ENCODE results near the gene TMEM39B.
A peak's percentile ranks its signal among the peaks of the same experiment; 100 is the strongest.

TMEM39B gene

DNA sequence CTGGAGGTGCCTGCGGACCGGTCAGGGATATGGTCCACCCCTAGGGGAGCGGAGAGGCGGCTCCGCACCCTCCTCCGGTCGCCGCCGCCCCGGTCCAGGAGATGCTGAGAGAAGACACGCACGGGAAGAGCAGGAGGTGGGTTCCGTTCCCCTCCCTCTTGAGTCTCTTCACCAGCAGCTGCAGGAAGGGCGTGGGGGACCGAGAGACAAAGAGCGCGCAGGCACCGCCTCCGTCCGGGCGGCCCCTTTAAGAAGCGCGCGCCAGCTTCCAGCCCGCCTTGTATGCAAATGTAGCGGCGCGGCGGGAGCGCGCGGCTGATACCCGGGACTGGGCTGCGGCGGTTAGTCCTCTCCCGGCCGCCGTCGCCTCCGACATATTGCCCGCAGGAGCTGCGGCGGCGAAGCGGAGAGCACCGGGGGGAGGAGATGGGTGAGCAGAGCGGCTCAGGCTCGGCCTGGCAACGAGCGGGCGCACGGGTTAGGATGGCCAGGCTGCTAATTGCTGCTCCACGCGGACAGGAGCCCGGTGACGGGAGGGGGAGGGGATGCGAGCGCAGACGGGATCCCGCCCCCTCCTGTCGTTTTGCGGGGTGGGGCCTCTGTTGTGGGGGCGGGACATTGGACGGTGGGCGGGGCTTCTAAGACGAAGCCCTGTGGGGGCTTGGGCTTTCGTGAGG lies at the start of gene TMEM39B:
TMEM39B (plus strand) TSS at position 318 of the 677 bp plus-strand sequence; CDS start at position 427, 109 bp downstream.
- peak; percentile 77 for TF ChIP-seq TAF1 (IDR thresholded peaks at IDR 0.05; ENCODE audit: low read depth)
- peak; percentile 51 for TF ChIP-seq EGR1 (IDR thresholded peaks at IDR 0.05)
- peak; percentile 40; the same call in 1 of the 2 replicates for TF ChIP-seq ZBTB7A (IDR thresholded peaks at IDR 0.05; ENCODE audit: low read depth)
- peak; percentile 81 for TF ChIP-seq MAX (IDR thresholded peaks at IDR 0.05)
- peak; percentile 27; the same call in 1 of the 2 replicates for TF ChIP-seq TEAD4 (IDR thresholded peaks at IDR 0.05)
- TF ChIP-seq EP300 (IDR thresholded peaks at IDR 0.05; ENCODE audit: borderline replicate concordance), result no peak
- no peak for TF ChIP-seq RAD21 (IDR thresholded peaks at IDR 0.05; ENCODE audit: low read depth)
- TF ChIP-seq TCF12 (IDR thresholded peaks at IDR 0.05; ENCODE audit: low read depth), result peak; percentile 62
- peak; percentile 83 for TF ChIP-seq YY1 (IDR thresholded peaks at IDR 0.05; ENCODE audit: low read depth)
- no peak for TF ChIP-seq CREB1 (IDR thresholded peaks at IDR 0.05; ENCODE audit: low read depth)
- TF ChIP-seq NFIC (IDR thresholded peaks at IDR 0.05), result peak; percentile 44
- no peak for TF ChIP-seq FOXM1 (IDR thresholded peaks at IDR 0.05; ENCODE audit: borderline replicate concordance, low read depth)
- TF ChIP-seq CEBPB (IDR thresholded peaks at IDR 0.05), result peak; percentile 8; the same call in 1 of the 2 replicates
- TF ChIP-seq REST (IDR thresholded peaks at IDR 0.05; ENCODE audit: low read depth), result no peak
- TF ChIP-seq, protein P1, sequence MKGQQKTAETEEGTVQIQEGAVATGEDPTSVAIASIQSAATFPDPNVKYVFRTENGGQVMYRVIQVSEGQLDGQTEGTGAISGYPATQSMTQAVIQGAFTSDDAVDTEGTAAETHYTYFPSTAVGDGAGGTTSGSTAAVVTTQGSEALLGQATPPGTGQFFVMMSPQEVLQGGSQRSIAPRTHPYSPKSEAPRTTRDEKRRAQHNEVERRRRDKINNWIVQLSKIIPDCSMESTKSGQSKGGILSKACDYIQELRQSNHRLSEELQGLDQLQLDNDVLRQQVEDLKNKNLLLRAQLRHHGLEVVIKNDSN (IDR thresholded peaks at IDR 0.05), result 0 out of 2 replicates have a peak, but pooled peaks have one; percentile 7

DNA sequence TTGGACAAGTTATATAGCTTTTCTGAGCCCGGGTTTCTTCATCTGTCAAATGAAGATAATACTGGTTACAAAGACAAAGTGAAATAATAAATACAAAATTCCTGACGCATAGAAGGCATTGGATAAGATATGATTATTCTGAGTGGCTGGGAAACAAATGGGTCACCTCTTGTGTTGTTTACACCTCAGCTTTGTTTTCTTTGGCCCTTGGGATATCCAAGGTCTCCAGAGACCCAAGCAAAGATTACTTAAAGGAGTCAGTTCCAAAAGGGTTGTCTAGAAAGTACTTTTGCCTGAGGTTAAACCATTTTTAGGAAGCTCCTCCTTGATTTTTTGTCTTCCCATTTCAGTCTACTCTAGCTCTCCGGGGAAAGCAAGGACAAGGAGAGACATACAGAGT lies 49.4 kb upstream of the TMEM39B start:
- no peak for TF ChIP-seq TCF12 (IDR thresholded peaks at IDR 0.05; ENCODE audit: low read depth)
- no peak for TF ChIP-seq EGR1 (IDR thresholded peaks at IDR 0.05)
- TF ChIP-seq MAX (IDR thresholded peaks at IDR 0.05), result no peak
- TF ChIP-seq FOXM1 (IDR thresholded peaks at IDR 0.05; ENCODE audit: borderline replicate concordance, low read depth), result no peak
- no peak for TF ChIP-seq TAF1 (IDR thresholded peaks at IDR 0.05; ENCODE audit: low read depth)
- no peak for TF ChIP-seq CEBPB (IDR thresholded peaks at IDR 0.05)
- TF ChIP-seq, protein P1 (IDR thresholded peaks at IDR 0.05), result no peak

DNA sequence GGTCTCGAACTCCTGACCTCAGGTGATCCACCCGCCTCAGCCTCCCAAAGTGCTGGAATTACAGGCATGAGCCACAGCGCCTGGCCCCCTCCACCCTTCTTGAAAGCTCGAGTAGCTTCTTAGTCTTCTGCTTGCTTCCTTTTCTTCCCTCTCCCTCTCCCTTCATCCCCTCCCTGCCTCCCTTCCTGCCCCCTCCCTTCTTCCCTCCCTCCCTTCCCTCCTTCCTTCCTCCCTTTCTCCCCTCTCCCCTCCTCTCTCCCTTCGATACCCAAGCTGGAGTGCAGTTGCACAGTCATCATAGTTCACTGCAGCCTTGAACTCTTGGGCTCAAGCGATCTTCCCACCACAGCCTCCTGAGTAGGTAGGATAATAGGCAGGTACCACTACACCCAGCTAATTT lies 47.2 kb upstream of the TMEM39B start:
- TF ChIP-seq NFIC (IDR thresholded peaks at IDR 0.05) (no peak), TEAD4 (IDR thresholded peaks at IDR 0.05) (no peak), CREB1 (IDR thresholded peaks at IDR 0.05; ENCODE audit: low read depth) (no peak), ZBTB7A (IDR thresholded peaks at IDR 0.05; ENCODE audit: low read depth) (no peak), MAX (IDR thresholded peaks at IDR 0.05) (no peak), CEBPB (IDR thresholded peaks at IDR 0.05) (no peak), EP300 (IDR thresholded peaks at IDR 0.05; ENCODE audit: borderline replicate concordance) (no peak), TCF12 (IDR thresholded peaks at IDR 0.05; ENCODE audit: low read depth) (no peak)
- TF ChIP-seq, protein P1 (IDR thresholded peaks at IDR 0.05), result no peak

DNA sequence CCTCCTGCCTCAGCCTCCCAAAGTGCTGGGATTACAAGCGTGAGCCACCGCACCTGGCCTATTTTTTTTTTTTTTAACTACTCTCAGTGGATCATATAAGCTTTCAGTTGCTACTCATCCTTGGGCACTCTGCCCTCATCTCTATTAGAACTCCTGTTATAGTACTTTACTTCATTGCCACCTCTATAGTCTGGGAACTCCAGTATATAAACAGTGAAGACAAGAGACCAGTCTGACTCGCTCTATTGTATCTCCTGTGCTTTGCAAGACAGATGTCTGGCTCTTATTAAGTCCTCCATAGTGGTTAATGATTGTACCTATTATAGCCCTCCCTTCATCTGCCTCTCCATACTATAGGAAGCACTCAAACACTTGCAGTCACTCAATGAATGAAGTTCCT lies 44.0 kb upstream of the TMEM39B start:
- TF ChIP-seq RAD21 (IDR thresholded peaks at IDR 0.05; ENCODE audit: low read depth) (no peak), TEAD4 (IDR thresholded peaks at IDR 0.05) (no peak), REST (IDR thresholded peaks at IDR 0.05; ENCODE audit: low read depth) (no peak), YY1 (IDR thresholded peaks at IDR 0.05; ENCODE audit: low read depth) (no peak), ZBTB7A (IDR thresholded peaks at IDR 0.05; ENCODE audit: low read depth) (no peak), TCF12 (IDR thresholded peaks at IDR 0.05; ENCODE audit: low read depth) (no peak), CREB1 (IDR thresholded peaks at IDR 0.05; ENCODE audit: low read depth) (no peak), MAX (IDR thresholded peaks at IDR 0.05) (no peak), TAF1 (IDR thresholded peaks at IDR 0.05; ENCODE audit: low read depth) (no peak), FOXM1 (IDR thresholded peaks at IDR 0.05; ENCODE audit: borderline replicate concordance, low read depth) (no peak), NFIC (IDR thresholded peaks at IDR 0.05) (no peak)
- TF ChIP-seq, protein P1 (IDR thresholded peaks at IDR 0.05), result no peak

All from Ishikawa (cell line).